ENCODE data around the gene CELF2. TPM values are rescaled to one million over a fixed set of nuclear protein-coding genes. Genes with fewer than 3 reads are reported as not detected.

CELF2 gene
- total RNA-seq, 1 donor from 2014 or later = 4.0 TPM

- DNase-seq (ENCODE audit: low read depth in 2 of 2) = no peak
Measured at GRCh38 chr10:11245095-11245479, 227.4 kb downstream of the CELF2 start.

GRCh38 chr10:11245510-11245909, 227.8 kb downstream of the CELF2 start:
- DNase-seq (ENCODE audit: low read depth in 2 of 2) = no peak

- DNase-seq (ENCODE audit: low read depth in 2 of 2) = no peak
Measured at GRCh38 chr10:11245981-11246590, 228.4 kb downstream of the CELF2 start.

GRCh38 chr10:11246752-11247467, 229.2 kb downstream of the CELF2 start:
- no peak for DNase-seq (ENCODE audit: low read depth in 2 of 2)

GRCh38 chr10:11249152-11249807, 231.6 kb downstream of the CELF2 start:
- DNase-seq (ENCODE audit: low read depth in 2 of 2) = no peak

- DNase-seq (ENCODE audit: low read depth in 2 of 2) = no peak
Measured at GRCh38 chr10:11249808-11250195, 232.1 kb downstream of the CELF2 start.

- no peak for DNase-seq (ENCODE audit: low read depth in 2 of 2)
Measured at GRCh38 chr10:11250304-11250703, 232.6 kb downstream of the CELF2 start.

GRCh38 chr10:11252887-11253286, 235.2 kb downstream of the CELF2 start:
- DNase-seq (ENCODE audit: low read depth in 2 of 2) = no peak

GRCh38 chr10:11253385-11254002, 235.8 kb downstream of the CELF2 start:
- no peak for DNase-seq (ENCODE audit: low read depth in 2 of 2)

GRCh38 chr10:11255156-11255555, 237.5 kb downstream of the CELF2 start:
- no peak for DNase-seq (ENCODE audit: low read depth in 2 of 2)

GRCh38 chr10:11255796-11256444, 238.2 kb downstream of the CELF2 start:
- no peak for DNase-seq (ENCODE audit: low read depth in 2 of 2)

GRCh38 chr10:11256896-11257295, 239.2 kb downstream of the CELF2 start:
- no peak for DNase-seq (ENCODE audit: low read depth in 2 of 2)

GRCh38 chr10:11257440-11258090, 239.9 kb downstream of the CELF2 start:
- no peak for DNase-seq (ENCODE audit: low read depth in 2 of 2)

- DNase-seq (ENCODE audit: low read depth in 2 of 2) = no peak
Measured at GRCh38 chr10:11260170-11260569, 242.5 kb downstream of the CELF2 start.

- DNase-seq (ENCODE audit: low read depth in 2 of 2) = no peak
Measured at GRCh38 chr10:11261143-11261542, 243.5 kb downstream of the CELF2 start.

- no peak for DNase-seq (ENCODE audit: low read depth in 2 of 2)
Measured at GRCh38 chr10:11261687-11262493, 244.2 kb downstream of the CELF2 start.

GRCh38 chr10:11262494-11263345, 245.0 kb downstream of the CELF2 start:
- DNase-seq (ENCODE audit: low read depth in 2 of 2) = no peak

GRCh38 chr10:11263767-11264166, 246.1 kb downstream of the CELF2 start:
- no peak for DNase-seq (ENCODE audit: low read depth in 2 of 2)

GRCh38 chr10:11264296-11265048, 246.8 kb downstream of the CELF2 start:
- no peak for DNase-seq (ENCODE audit: low read depth in 2 of 2)

Measured in dermis microvascular lymphatic vessel endothelial cell (primary cell).